A549 (cell line): ENCODE results near the gene ASAP2. TPM values are rescaled to one million over a fixed set of nuclear protein-coding genes. Genes with fewer than 3 reads are reported as not detected.

Source experiments
- ATAC-seq, 2 experiments: fragments of 200-7000 bp in 1 of 2; fragments of >200 bp in 1 of 2; cut with Nextera tagmentation in 1 of 2; cut with Tn5 transposase in 1 of 2; 3 replicates each; pipeline versions ENCODE4 v1.8.0 to v1.9.1; 2018 to 2020; ENCODE audit warnings: mild to moderate bottlenecking in 1 of 2, moderate library complexity in 1 of 2
- CTCF ChIA-PET: fragments of 300-600 bp; sonication (Branson Sonifier 250); formaldehyde crosslinking; extraction: SDS; loops from one replicate; lab custom pipeline; 2021; ENCODE audit warnings: antibody characterized with exemption, inconsistent platforms; lab: Yijun Ruan, JAX
- POLR2A ChIA-PET: fragments of 350-600 bp; formaldehyde crosslinking; extraction: SDS; loops from one replicate; lab custom pipeline; 2021; ENCODE audit warnings: antibody characterized with exemption, inconsistent platforms; lab: Yijun Ruan, JAX
- DNase-seq, 2 experiments: peaks; one replicate each; pipeline versions ENCODE4 v3.0.0 to v3.0.0-alpha.2; 2011 to 2016; ENCODE audit warnings: low read depth in 1 of 2, low spot score in 1 of 2
- FAIRE-seq: peaks from 2 replicates; lab custom pipeline; 2011; peaks lifted over from hg19 to GRCh38; lab: Jason Lieb, UNC
- H3K27ac ChIP-seq, 2 experiments: fragments of >200 bp; sonication (Bioruptor Twin); formaldehyde crosslinking; 3 replicates each; pipeline ENCODE4 v1.5.1; 2016 to 2017
- H3K4me1 ChIP-seq: fragments of >200 bp; sonication (Bioruptor Twin); formaldehyde crosslinking; 3 replicates; pipeline ENCODE4 v1.6.1; 2016
- H3K4me2 ChIP-seq: fragments of >200 bp; sonication (Bioruptor Twin); formaldehyde crosslinking; 3 replicates; pipeline ENCODE4 v1.6.1; 2016
- H3K4me3 ChIP-seq: fragments of >200 bp; sonication (Bioruptor Twin); formaldehyde crosslinking; 3 replicates; pipeline ENCODE4 v1.5.1; 2016
- H3K9me3 ChIP-seq: fragments of >200 bp; sonication (Bioruptor Twin); formaldehyde crosslinking; 3 replicates; pipeline ENCODE4 v1.6.1; 2016
- ATOH8 ChIP-seq: fragments of 250-450 bp; sonication (Bioruptor Pico); IDR thresholded peaks from 2 replicates; pipeline ENCODE4 v1.5.0; 2020; ENCODE audit warnings: low read depth, mild to moderate bottlenecking, moderate library complexity
- BCL3 ChIP-seq: fragments of >200 bp; sonication (Bioruptor Twin); formaldehyde crosslinking; IDR thresholded peaks from 3 replicates; pipeline ENCODE4 v1.6.1; 2016
- BHLHE40 ChIP-seq: IDR thresholded peaks from 2 replicates; pipeline ENCODE4 v1.6.1; 2012; ENCODE audit warnings: low read depth, low read length, inconsistent platforms
- CBX2 ChIP-seq: fragments of 200-600 bp; sonication (generic); IDR thresholded peaks from 2 replicates; pipeline ENCODE4 v1.6.1; 2016; ENCODE audit warnings: low read depth, mild to moderate bottlenecking, borderline replicate concordance
- CBX8 ChIP-seq: fragments of 200-600 bp; sonication (generic); IDR thresholded peaks from 2 replicates; pipeline ENCODE4 v1.6.1; 2016
- CHD2 ChIP-seq: fragments of 150-350 bp; IDR thresholded peaks from 2 replicates; pipeline ENCODE4 v1.6.1; 2014; ENCODE audit warnings: low read length; ENCODE audit not compliant: partially characterized antibody
- CTCF ChIP-seq: fragments of >200 bp; sonication (Bioruptor Twin); formaldehyde crosslinking; IDR thresholded peaks from 3 replicates; pipeline ENCODE4 v1.5.1; 2016
- ELK1 ChIP-seq: fragments of 150-350 bp; IDR thresholded peaks from 2 replicates; pipeline ENCODE4 v1.6.1; 2014; ENCODE audit warnings: low read depth, mild to moderate bottlenecking, low read length
- GATA3 ChIP-seq: IDR thresholded peaks from 2 replicates; pipeline ENCODE4 v1.6.1; 2012; ENCODE audit warnings: borderline replicate concordance
- HOXA7 ChIP-seq: fragments of 250-450 bp; sonication (Bioruptor Pico); IDR thresholded peaks from 2 replicates; pipeline ENCODE4 v1.5.0; 2020; ENCODE audit warnings: mild to moderate bottlenecking, moderate library complexity
- HOXB13 ChIP-seq: fragments of 250-450 bp; sonication (Bioruptor Pico); IDR thresholded peaks from 2 replicates; pipeline ENCODE4 v1.5.0; 2020; ENCODE audit warnings: low read depth, mild to moderate bottlenecking, moderate library complexity
- KDM1A ChIP-seq: fragments of 200-600 bp; sonication (generic); IDR thresholded peaks from 2 replicates; pipeline ENCODE4 v1.6.1; 2016; ENCODE audit warnings: low read depth, mild to moderate bottlenecking
- MAX ChIP-seq: IDR thresholded peaks from 2 replicates; pipeline ENCODE4 v1.6.1; 2012
- MYC ChIP-seq: IDR thresholded peaks from 2 replicates; pipeline ENCODE4 v1.6.1; 2012; ENCODE audit warnings: mild to moderate bottlenecking, inconsistent platforms, low read length, improper control_type of control experiment, borderline replicate concordance
- NPAS2 ChIP-seq: fragments of 250-450 bp; sonication (Bioruptor Pico); IDR thresholded peaks from 2 replicates; pipeline ENCODE4 v1.8.0; 2022; ENCODE audit warnings: mild to moderate bottlenecking, moderate library complexity, borderline replicate concordance
- POLR2A ChIP-seq: IDR thresholded peaks from 2 replicates; pipeline ENCODE4 v1.6.1; 2012; ENCODE audit warnings: mild to moderate bottlenecking, low read length
- RARB ChIP-seq: fragments of 250-450 bp; sonication (Bioruptor Pico); IDR thresholded peaks from 2 replicates; pipeline ENCODE4 v1.8.0; 2021; ENCODE audit warnings: mild to moderate bottlenecking, moderate library complexity
- REST ChIP-seq: fragments of 200-600 bp; sonication (generic); IDR thresholded peaks from 2 replicates; pipeline ENCODE4 v1.6.1; 2016; ENCODE audit warnings: antibody characterized with exemption, mild to moderate bottlenecking, moderate library complexity
- USF2 ChIP-seq: fragments of 450-650 bp; IDR thresholded peaks from 2 replicates; pipeline ENCODE4 v1.6.1; 2014; ENCODE audit warnings: antibody characterized with exemption
- ZSCAN20 ChIP-seq: fragments of 250-450 bp; sonication (Bioruptor Pico); IDR thresholded peaks from 2 replicates; pipeline ENCODE4 v1.8.0; 2022; ENCODE audit warnings: mild to moderate bottlenecking, moderate library complexity
- WGBS: methylation state at CpG from one replicate; pipeline ENCODE4 v1.1.6; 2017; ENCODE audit errors: missing lambda C conversion rate; 5-methylcytosine and 5-hydroxymethylcytosine counted together
- polyA plus RNA-seq, 4 experiments: library from polyadenylated mRNA; depleted of rRNA in 3 of 4; stranded (reverse); fragments of >200 nt; fragmentation: RNase III in 1 of 4; extraction: RNeasy Plus Mini Kit Qiagen cat#74134 plus additional on column Dnase treatment in 1 of 4; gene quantifications; 2 replicates in 3 of 4; 3 replicates in 1 of 4; pipeline ENCODE4 v1.2.3, GENCODE V29; 2011 to 2017

The ASAP2 gene
- polyA plus RNA-seq, 2 of the 4 experiments (the other 2 are of a cell fraction): 17.8 to 27.9 TPM

- H3K4me2 ChIP-seq: no peak overlapping the region
- no peak overlapping the region for H3K4me3 ChIP-seq
- H3K9me3 ChIP-seq: no peaks in the 10 kb centered on the region
- CTCF ChIA-PET: interaction anchor here (1.0 kb wide), 1 partner anchor 177 kb away, joined by 3 read pairs; no protein-coding TSS in a partner anchor
- TF ChIP-seq POLR2A (no peak), CBX8 (no peak), MYC (no peak), BCL3 (no peak), CHD2 (no peak), ZSCAN20 (CRISPR knock-in tag) (no peak), ELK1 (no peak), NPAS2 (no peak), KDM1A (no peak), RARB (CRISPR knock-in tag) (no peak), GATA3 (no peak), MAX (no peak), CBX2 (no peak), ATOH8 (CRISPR knock-in tag) (no peak), REST (no peak)
- ATAC-seq: no peak; a peak in 1 of 6 replicates
- H3K27ac ChIP-seq: no peak overlapping the region
- no peak for FAIRE-seq
- no peaks in the 10 kb centered on the region for H3K4me1 ChIP-seq
- DNase-seq: no peak
- POLR2A ChIA-PET: interaction anchor here (0.5 kb wide), 1 partner anchor 49 kb away, joined by 3 read pairs; no protein-coding TSS in a partner anchor
- 97% methylated on average over 8 of the region's 8 CpGs for WGBS
These were observed 112.7 kb downstream of the ASAP2 start for GRCh38 chr2:9319338-9319715.

GRCh38 chr2:9322576-9322975, 116.0 kb downstream of the ASAP2 start:
- DNase-seq (no peak), ATAC-seq (no peak), FAIRE-seq (no peak)
- ChIA-PET POLR2A (no interaction called here), CTCF (interaction anchor here (0.7 to 1.2 kb wide), 3 partner anchors 12 to 14 kb away, joined by 3 read pairs; no protein-coding TSS in a partner anchor)
- H3K4me2 ChIP-seq: no peak overlapping the region
- peaks cover 12% of the 10 kb centered on the region for H3K4me1 ChIP-seq
- no peak overlapping the region for H3K27ac ChIP-seq
- H3K4me3 ChIP-seq: no peak overlapping the region
- H3K9me3 ChIP-seq: no peaks in the 10 kb centered on the region
- TF ChIP-seq BHLHE40 (no peak), BCL3 (no peak), CTCF (no peak), KDM1A (no peak), CHD2 (no peak), USF2 (no peak), HOXA7 (CRISPR knock-in tag) (no peak), HOXB13 (no peak), MAX (no peak)
- 84% methylated on average over 7 of the region's 7 CpGs for WGBS
